Measurements from ENCODE around the gene GAS2L1. TPM values are rescaled to one million over a fixed set of nuclear protein-coding genes. Genes with fewer than 3 reads are reported as not detected.

The GAS2L1 gene
- total and polyA plus RNA-seq, 2 donors (not counting 1 experiment from before 2014, with no cell fraction given) = 0.25 TPM; not detected in 1

DNA sequence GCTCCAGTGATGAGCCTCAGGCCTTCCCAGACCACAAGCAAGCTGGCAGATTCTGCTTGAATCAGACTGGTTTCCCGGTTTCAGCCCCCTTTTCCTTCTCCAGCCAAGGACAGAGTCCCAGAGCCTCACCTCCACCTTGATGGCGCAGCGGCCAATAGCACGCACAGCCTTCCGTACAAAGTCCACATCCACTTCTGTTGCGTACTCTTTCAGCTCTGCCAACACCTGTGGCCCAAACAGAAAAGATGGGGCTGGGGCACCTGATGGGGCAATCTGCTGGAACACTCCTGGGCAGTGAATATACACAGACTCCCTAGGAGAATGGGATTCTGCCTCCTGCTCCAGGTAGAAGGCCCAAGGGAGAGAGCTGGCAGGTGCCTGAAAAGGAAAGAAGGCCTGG, 44.6 kb downstream of the GAS2L1 start:
- Histone ChIP-seq H3K9me3 (ENCODE audit: control extremely low read depth in 1 of 3, control insufficient read depth in 2 of 3, insufficient read depth in 1 of 3, low read length in 2 of 3) (no peaks in the 10 kb centered on the region), H3K4me2 (replicated peaks; ENCODE audit: low read depth, low read length, poor library complexity, severe bottlenecking) (no peak overlapping the region), H2AFZ (ENCODE audit: insufficient read depth, low read depth, low read length, poor library complexity, severe bottlenecking) (no peak overlapping the region), H3K27ac (ENCODE audit: low read length in 2 of 2) (no peak overlapping the region), H3K4me1 (ENCODE audit: control insufficient read depth in 2 of 2, insufficient read depth in 2 of 2, low read length in 2 of 2) (no peaks in the 10 kb centered on the region), H3K79me2 (ENCODE audit: control insufficient read depth, insufficient read depth, low read length) (peaks cover 46% of the 10 kb centered on the region), H4K20me1 (ENCODE audit: control insufficient read depth, insufficient read depth, low read length, poor library complexity, severe bottlenecking) (peaks cover 79% of the 10 kb centered on the region), H3K27me3 (replicated peaks in 1 of 4; ENCODE audit: control extremely low read depth in 1 of 4, control insufficient read depth in 3 of 4, insufficient read depth in 4 of 4, low read length in 3 of 4) (no peaks in the 10 kb centered on the region), H3K36me3 (replicated peaks in 1 of 2; ENCODE audit: control extremely low read depth in 1 of 2, control insufficient read depth in 1 of 2, extremely low read depth in 1 of 2, insufficient read depth in 2 of 2, low read length in 1 of 2) (peaks cover 0 to 99% of the 10 kb centered on the region in 2 experiments), H3K4me3 (ENCODE audit: control extremely low read depth in 1 of 5, extremely low read depth in 1 of 5, insufficient read depth in 1 of 5, low read depth in 2 of 5, low read length in 4 of 5) (no peak overlapping the region), H3K9ac (ENCODE audit: low read length) (no peak overlapping the region)
- TF ChIP-seq, protein P1, sequence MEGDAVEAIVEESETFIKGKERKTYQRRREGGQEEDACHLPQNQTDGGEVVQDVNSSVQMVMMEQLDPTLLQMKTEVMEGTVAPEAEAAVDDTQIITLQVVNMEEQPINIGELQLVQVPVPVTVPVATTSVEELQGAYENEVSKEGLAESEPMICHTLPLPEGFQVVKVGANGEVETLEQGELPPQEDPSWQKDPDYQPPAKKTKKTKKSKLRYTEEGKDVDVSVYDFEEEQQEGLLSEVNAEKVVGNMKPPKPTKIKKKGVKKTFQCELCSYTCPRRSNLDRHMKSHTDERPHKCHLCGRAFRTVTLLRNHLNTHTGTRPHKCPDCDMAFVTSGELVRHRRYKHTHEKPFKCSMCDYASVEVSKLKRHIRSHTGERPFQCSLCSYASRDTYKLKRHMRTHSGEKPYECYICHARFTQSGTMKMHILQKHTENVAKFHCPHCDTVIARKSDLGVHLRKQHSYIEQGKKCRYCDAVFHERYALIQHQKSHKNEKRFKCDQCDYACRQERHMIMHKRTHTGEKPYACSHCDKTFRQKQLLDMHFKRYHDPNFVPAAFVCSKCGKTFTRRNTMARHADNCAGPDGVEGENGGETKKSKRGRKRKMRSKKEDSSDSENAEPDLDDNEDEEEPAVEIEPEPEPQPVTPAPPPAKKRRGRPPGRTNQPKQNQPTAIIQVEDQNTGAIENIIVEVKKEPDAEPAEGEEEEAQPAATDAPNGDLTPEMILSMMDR (IDR thresholded peaks at IDR 0.05) = no peak
- TF ChIP-seq EZH2 (IDR thresholded peaks at IDR 0.05; ENCODE audit: borderline replicate concordance, insufficient read depth, low read depth, low read length, poor library complexity, severe bottlenecking) = no peak
- DNase-seq = no peak
- whole genome bisulfite sequencing (ENCODE audit: insufficient coverage) = 100% methylated on average over 6 of the region's 6 CpGs
- no peaks in the 10 kb centered on the region for H3K4me1 Mint-ChIP-seq
- no peaks in the 10 kb centered on the region for H3K27me3 Mint-ChIP-seq
- no peak for ATAC-seq (ENCODE audit: low read depth)
- intact Hi-C loops (cut with micrococcal nuclease) = no loop called here
- H3K27ac Mint-ChIP-seq = no peak overlapping the region
- ChIA-PET POLR2A (no interaction called here), CTCF (no interaction called here)
- H3K9me3 Mint-ChIP-seq (ENCODE audit: insufficient read depth) = no peaks in the 10 kb centered on the region
- no peak overlapping the region for H3K4me3 Mint-ChIP-seq

DNA sequence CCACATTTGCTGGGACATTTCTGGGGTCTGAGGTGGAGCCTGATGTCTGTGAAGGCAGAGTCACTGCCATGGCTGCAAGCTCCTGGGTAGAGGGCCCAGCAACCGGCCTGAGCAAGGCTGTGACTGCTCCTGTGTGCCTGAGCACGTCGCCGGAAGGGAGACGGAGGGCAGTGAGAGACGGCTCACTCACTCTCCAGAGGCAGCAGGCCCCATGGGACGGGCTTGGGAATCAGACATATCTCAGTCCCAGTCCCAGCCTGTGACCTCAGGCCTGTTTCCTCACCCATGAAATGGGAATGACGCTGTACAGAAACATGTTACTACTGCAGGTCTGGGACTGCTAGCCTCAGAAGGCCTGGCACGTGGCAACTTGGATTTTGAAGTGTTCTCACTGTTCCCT, 45.4 kb downstream of the GAS2L1 start:
- peaks cover 44% of the 10 kb centered on the region for H3K79me2 ChIP-seq (ENCODE audit: control insufficient read depth, insufficient read depth, low read length)
- DNase-seq = no peak
- no peaks in the 10 kb centered on the region for H3K4me1 ChIP-seq (ENCODE audit: control insufficient read depth in 2 of 2, insufficient read depth in 2 of 2, low read length in 2 of 2)
- TF ChIP-seq, protein P1 (IDR thresholded peaks at IDR 0.05) = no peak
- TF ChIP-seq EZH2 (IDR thresholded peaks at IDR 0.05; ENCODE audit: borderline replicate concordance, insufficient read depth, low read depth, low read length, poor library complexity, severe bottlenecking) = no peak
- ChIA-PET POLR2A (no interaction called here), CTCF (no interaction called here)
- H4K20me1 ChIP-seq (ENCODE audit: control insufficient read depth, insufficient read depth, low read length, poor library complexity, severe bottlenecking) = peaks cover 70% of the 10 kb centered on the region
- H3K4me2 ChIP-seq (replicated peaks; ENCODE audit: low read depth, low read length, poor library complexity, severe bottlenecking) = no peak overlapping the region
- no peak overlapping the region for H2AFZ ChIP-seq (ENCODE audit: insufficient read depth, low read depth, low read length, poor library complexity, severe bottlenecking)
- ATAC-seq (ENCODE audit: low read depth) = no peak
- H3K36me3 ChIP-seq (replicated peaks in 1 of 2; ENCODE audit: control extremely low read depth in 1 of 2, control insufficient read depth in 1 of 2, extremely low read depth in 1 of 2, insufficient read depth in 2 of 2, low read length in 1 of 2) = peaks cover 0 to 99% of the 10 kb centered on the region in 2 experiments
- H3K27me3 ChIP-seq (replicated peaks in 1 of 4; ENCODE audit: control extremely low read depth in 1 of 4, control insufficient read depth in 3 of 4, insufficient read depth in 4 of 4, low read length in 3 of 4) = no peaks in the 10 kb centered on the region
- Mint-ChIP-seq H3K27me3 (no peaks in the 10 kb centered on the region), H3K27ac (no peak overlapping the region), H3K9me3 (ENCODE audit: insufficient read depth) (no peaks in the 10 kb centered on the region), H3K4me1 (no peaks in the 10 kb centered on the region), H3K4me3 (no peak overlapping the region)
- H3K4me3 ChIP-seq (ENCODE audit: control extremely low read depth in 1 of 5, extremely low read depth in 1 of 5, insufficient read depth in 1 of 5, low read depth in 2 of 5, low read length in 4 of 5) = no peak overlapping the region
- no peaks in the 10 kb centered on the region for H3K9me3 ChIP-seq (ENCODE audit: control extremely low read depth in 1 of 3, control insufficient read depth in 2 of 3, insufficient read depth in 1 of 3, low read length in 2 of 3)
- H3K27ac ChIP-seq (ENCODE audit: low read length in 2 of 2) = no peak overlapping the region
- no peak overlapping the region for H3K9ac ChIP-seq (ENCODE audit: low read length)
- WGBS (ENCODE audit: insufficient coverage) = 97% methylated on average over 8 of the region's 9 CpGs
- intact Hi-C loops (cut with micrococcal nuclease) = no loop called here

Measured in B cell (primary cell).